ENCODE results near the gene AK1. TPM values are rescaled to one million over a fixed set of nuclear protein-coding genes. Genes with fewer than 3 reads are reported as not detected.
A peak's percentile ranks its signal among the peaks of the same experiment; 100 is the strongest.

Gene AK1
- total and polyA plus RNA-seq, 2 of the 8 experiments (the other 6 are each of a cell fraction or from before 2014, with no cell fraction given): 37.9 to 39.2 TPM

GRCh38 chr9:127844821-127845359, 32.6 kb downstream of the AK1 start:
- no peak overlapping the region for H4K5ac ChIP-seq (ENCODE audit: insufficient read length, low read depth, low read length)
- H3K27ac ChIP-seq (ENCODE audit: low read depth, low read length): no peak overlapping the region; the same call in 1 of the 2 replicates
- H2BK20ac ChIP-seq (ENCODE audit: low read length): peak overlapping the region; percentile 98; the same call in 1 of the 2 replicates
- peak overlapping the region in 1 of 2 experiments; percentile 37; a peak in 2 of 4 replicates for H3K4me2 ChIP-seq (ENCODE audit: insufficient read depth in 1 of 2, low read depth in 2 of 2, low read length in 2 of 2)
- 0 out of 2 replicates have a peak overlapping the region, but pooled peaks have one; percentile 81 for H2BK15ac ChIP-seq (ENCODE audit: low read length)
- peak overlapping the region; percentile 70; the same call in 1 of the 2 replicates for H2BK12ac ChIP-seq (ENCODE audit: low read depth, low read length)
- no peak overlapping the region for H2BK120ac ChIP-seq (replicated peaks; ENCODE audit: low read depth, low read length)
- FAIRE-seq (no peak), DNase-seq (ENCODE audit: low read depth in 1 of 2, low spot score in 2 of 2) (no peak)
- H3K79me1 ChIP-seq (ENCODE audit: low read depth, low read length): no peaks in the 10 kb centered on the region
- H3K27me3 ChIP-seq (replicated peaks in 1 of 4; ENCODE audit: control insufficient read depth in 3 of 4, extremely low read depth in 1 of 4, insufficient read depth in 3 of 4, low read length in 3 of 4): no peaks in the 10 kb centered on the region; a peak in 1 of 7 replicates
- ChIA-PET CTCF (ENCODE audit: partially characterized antibody) (interaction anchor here (0.6 to 4.5 kb wide), 11 partner anchors 8 to 341 kb away, joined by 3 to 41 read pairs (median 4); no protein-coding TSS in a partner anchor), POLR2A (ENCODE audit: partially characterized antibody) (interaction anchor here (0.7 to 1.8 kb wide), 7 partner anchors 9 to 50 kb away, joined by 3 to 9 read pairs (median 4); partner anchors contain the start of genes ENG and FPGS)
- no peaks in the 10 kb centered on the region for H4K20me1 ChIP-seq (replicated peaks in 1 of 2; ENCODE audit: control insufficient read depth in 1 of 2, insufficient read depth in 2 of 2, low read length in 2 of 2)
- H3K23me2 ChIP-seq (ENCODE audit: low read depth, low read length): no peaks in the 10 kb centered on the region
- no peak overlapping the region for H2AK5ac ChIP-seq (ENCODE audit: low read depth, low read length)
- H3K14ac ChIP-seq (ENCODE audit: insufficient read length): no peak overlapping the region
- no peak overlapping the region for H3K9ac ChIP-seq (replicated peaks in 1 of 4; ENCODE audit: extremely low read depth in 1 of 4, low read depth in 3 of 4, low read length in 3 of 4)
- peak overlapping the region; percentile 87 for H3K18ac ChIP-seq (ENCODE audit: extremely low read depth, low read length)
- peak overlapping the region; percentile 80; the same call in 1 of the 2 replicates for H2BK5ac ChIP-seq (ENCODE audit: low read depth, low read length)
- H3K4me1 ChIP-seq (replicated peaks in 1 of 4; ENCODE audit: control insufficient read depth in 3 of 4, insufficient read depth in 4 of 4, low read length in 3 of 4): peaks cover 0 to 8% (median 5%) of the 10 kb centered on the region in 4 experiments; a peak in 6 of 7 replicates
- H4K91ac ChIP-seq (replicated peaks; ENCODE audit: insufficient read length, low read length): peak overlapping the region; percentile 49
- no peaks in the 10 kb centered on the region for H3K79me2 ChIP-seq (ENCODE audit: control insufficient read depth in 1 of 2, insufficient read depth in 2 of 2, low read length in 2 of 2)
- peak overlapping the region; percentile 79; the same call in 1 of the 2 replicates for H4K8ac ChIP-seq (ENCODE audit: extremely low read depth, insufficient read depth, low read length)
- no peak overlapping the region for H3K4ac ChIP-seq (replicated peaks; ENCODE audit: insufficient read length, low read depth, low read length)
- no peak overlapping the region for H3K56ac ChIP-seq (replicated peaks; ENCODE audit: insufficient read length, low read depth, low read length)
- no peak overlapping the region for H3K23ac ChIP-seq (ENCODE audit: insufficient read length)
- no peaks in the 10 kb centered on the region for H3K36me3 ChIP-seq (ENCODE audit: control insufficient read depth in 2 of 4, insufficient read depth in 4 of 4, low read length in 3 of 4)
- no peaks in the 10 kb centered on the region for H3K9me3 ChIP-seq (ENCODE audit: insufficient read depth in 2 of 2, low read depth in 1 of 2, low read length in 1 of 2)
- H3K4me3 ChIP-seq (ENCODE audit: extremely low read depth in 1 of 4, insufficient read depth in 2 of 4, low read depth in 3 of 4, low read length in 4 of 4): no peak overlapping the region
- 80% methylated on average over 16 of the region's 16 CpGs; no CpG with 5 or more reads in 1 of the 2 experiments for WGBS, 2 experiments (ENCODE audit: extremely low coverage in 1 of 2, insufficient coverage in 1 of 2, insufficient read length in 1 of 2, insufficient replicate concordance in 2 of 2, low coverage in 1 of 2, low lambda C conversion rate in 2 of 2, missing lambda C conversion rate in 1 of 2)
- peak overlapping the region; percentile 74; the same call in 1 of the 2 replicates for H2AFZ ChIP-seq (ENCODE audit: low read length)

All from H1 (cell line).